Measurements from ENCODE around the gene FRAS1.

DNA sequence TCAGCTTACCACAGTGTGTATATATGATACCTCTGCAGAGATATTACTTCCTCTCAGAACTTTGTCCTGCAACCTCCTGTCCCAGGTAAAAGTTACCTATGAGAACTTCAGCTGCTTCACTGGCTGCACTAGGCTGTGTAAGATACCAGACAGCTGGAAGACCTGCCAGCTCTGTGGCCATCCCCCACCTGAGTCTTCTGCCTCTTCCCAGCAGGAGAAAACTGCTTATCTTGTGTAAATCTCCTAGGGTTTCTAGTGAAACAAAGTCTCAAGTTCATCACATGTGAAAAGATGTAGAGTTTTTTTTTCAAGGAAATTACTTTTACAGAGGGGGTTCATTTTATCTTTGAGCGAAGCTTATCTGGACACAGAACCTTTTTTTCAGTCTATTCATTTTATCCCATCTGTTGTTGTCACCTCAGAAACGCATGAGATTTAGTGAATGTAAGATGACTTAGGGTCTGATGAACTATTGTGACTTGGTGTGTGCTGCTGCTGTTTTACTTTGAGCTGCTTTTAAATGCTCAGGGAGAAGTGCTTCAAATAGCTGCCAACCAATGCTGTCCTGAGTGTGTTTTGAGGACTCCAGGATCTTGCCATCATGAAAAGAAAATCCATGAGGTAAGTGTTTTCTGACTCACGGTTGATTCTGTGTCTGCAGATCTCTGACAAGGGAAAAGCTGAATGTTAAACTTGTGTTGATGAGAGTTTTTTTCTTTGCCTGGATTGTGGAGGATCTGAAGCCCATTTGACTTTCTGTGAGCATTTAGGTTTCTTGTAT lies 187.8 kb downstream of the FRAS1 start:
- TF ChIP-seq POLR2A (IDR thresholded peaks at IDR 0.05), result no peak
- TF ChIP-seq, protein P1, sequence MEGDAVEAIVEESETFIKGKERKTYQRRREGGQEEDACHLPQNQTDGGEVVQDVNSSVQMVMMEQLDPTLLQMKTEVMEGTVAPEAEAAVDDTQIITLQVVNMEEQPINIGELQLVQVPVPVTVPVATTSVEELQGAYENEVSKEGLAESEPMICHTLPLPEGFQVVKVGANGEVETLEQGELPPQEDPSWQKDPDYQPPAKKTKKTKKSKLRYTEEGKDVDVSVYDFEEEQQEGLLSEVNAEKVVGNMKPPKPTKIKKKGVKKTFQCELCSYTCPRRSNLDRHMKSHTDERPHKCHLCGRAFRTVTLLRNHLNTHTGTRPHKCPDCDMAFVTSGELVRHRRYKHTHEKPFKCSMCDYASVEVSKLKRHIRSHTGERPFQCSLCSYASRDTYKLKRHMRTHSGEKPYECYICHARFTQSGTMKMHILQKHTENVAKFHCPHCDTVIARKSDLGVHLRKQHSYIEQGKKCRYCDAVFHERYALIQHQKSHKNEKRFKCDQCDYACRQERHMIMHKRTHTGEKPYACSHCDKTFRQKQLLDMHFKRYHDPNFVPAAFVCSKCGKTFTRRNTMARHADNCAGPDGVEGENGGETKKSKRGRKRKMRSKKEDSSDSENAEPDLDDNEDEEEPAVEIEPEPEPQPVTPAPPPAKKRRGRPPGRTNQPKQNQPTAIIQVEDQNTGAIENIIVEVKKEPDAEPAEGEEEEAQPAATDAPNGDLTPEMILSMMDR (IDR thresholded peaks at IDR 0.05), result no peak

Measured in right lobe of liver (tissue), 4 donors.